HCT116 (cell line): Measurements from ENCODE around the gene SUPT16H. TPM values are rescaled to one million over a fixed set of nuclear protein-coding genes. Genes with fewer than 3 reads are reported as not detected.

Source experiments
- ATAC-seq: fragments of 200-7000 bp; cut with Tn5 transposase; 2 replicates; pipeline ENCODE4 v1.9.1; 2020; ENCODE audit warnings: mild to moderate bottlenecking, moderate library complexity
- BruUV-seq: library from RNA; stranded (reverse); fragments of 400-500 nt; replicated peaks from 2 replicates; lab custom pipeline; 2021; lab: Mats Ljungman, UMichigan
- CTCF ChIA-PET: fragments of 300-600 bp; sonication (Branson Sonifier 250); formaldehyde crosslinking; loops from one replicate; lab custom pipeline; 2021; ENCODE audit warnings: antibody characterized with exemption; lab: Charles Lee
- POLR2A ChIA-PET: fragments of 300-600, 350-600 bp; sonication (Branson Sonifier 250); formaldehyde crosslinking; loops from one replicate; lab custom pipeline; 2021; ENCODE audit warnings: antibody characterized with exemption; lab: Charles Lee
- RAD21 ChIA-PET, 2 experiments: fragments of 300-600 bp; sonication (Branson Sonifier 250); formaldehyde crosslinking; loops; one replicate each; lab custom pipeline; 2023; ENCODE audit warnings: low total read pairs in 2 of 2; ENCODE audit not compliant: uncharacterized antibody in 2 of 2, unreplicated experiment in 2 of 2, low non-redundant PET in 1 of 2; lab: Charles Lee
- DNase-seq: peaks from one replicate; pipeline ENCODE4 v3.0.0-alpha.2; 2010; ENCODE audit warnings: low read depth, low spot score
- H2AFZ ChIP-seq: fragments of 200-600 bp; shearing (Covaris generic), sonication (generic); 2 replicates; pipeline ENCODE4 v1.6.1; 2017; ENCODE audit warnings: low read depth, mixed run types, mixed read lengths, antibody characterized with exemption, low read length; ENCODE audit not compliant: poor library complexity, severe bottlenecking
- H3K27ac ChIP-seq: 2 replicates; pipeline ENCODE4 v1.5.1; 2012; ENCODE audit warnings: low read depth, low read length
- H3K27me3 ChIP-seq: fragments of 200-600 bp; sonication (generic); 2 replicates; pipeline ENCODE4 v1.6.1; 2016; ENCODE audit warnings: mixed run types, low read length, mixed read lengths; ENCODE audit not compliant: insufficient read depth
- H3K36me3 ChIP-seq, 2 experiments: fragments of 200-500 bp in 1 of 2; fragments of 200-600 bp in 1 of 2; sonication (Bioruptor generic) in 1 of 2; sonication (generic) in 1 of 2; 2 replicates each; pipeline versions ENCODE4 v1.5.1 to v1.6.1; 2014 to 2016; ENCODE audit warnings: low read length in 2 of 2, inconsistent platforms in 1 of 2, mixed read lengths in 1 of 2, mixed run types in 1 of 2; ENCODE audit not compliant: insufficient read depth in 2 of 2, control insufficient read depth in 1 of 2
- H3K4me1 ChIP-seq, 2 experiments: fragments of 200-600 bp in 1 of 2; sonication (generic) in 1 of 2; 2 replicates each; pipeline versions ENCODE4 v1.5.1 to v1.6.1; 2012 to 2017; ENCODE audit warnings: low read length in 2 of 2, inconsistent platforms in 1 of 2, mild to moderate bottlenecking in 1 of 2, mixed read lengths in 1 of 2, mixed run types in 1 of 2, moderate library complexity in 1 of 2; ENCODE audit not compliant: insufficient read depth in 2 of 2, control insufficient read depth in 1 of 2
- H3K4me2 ChIP-seq: fragments of 200-600 bp; sonication (generic); 2 replicates; pipeline ENCODE4 v1.6.1; 2017; ENCODE audit warnings: mixed run types, low read length, mixed read lengths
- H3K4me3 ChIP-seq, 2 experiments: fragments of 200-600 bp in 1 of 2; sonication (generic) in 1 of 2; replicated peaks in 1 of 2; 2 replicates each; pipeline ENCODE4 v1.5.1; 2011 to 2016; ENCODE audit warnings: low read length in 2 of 2, control low read depth in 1 of 2, low read depth in 1 of 2, mild to moderate bottlenecking in 1 of 2, mixed read lengths in 1 of 2, mixed run types in 1 of 2
- H3K79me2 ChIP-seq: fragments of 200-600 bp; sonication (generic); 2 replicates; pipeline ENCODE4 v1.6.1; 2017; ENCODE audit warnings: mild to moderate bottlenecking, mixed run types, low read length, moderate library complexity, mixed read lengths; ENCODE audit not compliant: insufficient read depth
- H3K9ac ChIP-seq: fragments of 200-600 bp; sonication (generic); 2 replicates; pipeline ENCODE4 v1.6.1; 2016; ENCODE audit warnings: low read length, mixed read lengths
- H3K9me2 ChIP-seq: fragments of 200-600 bp; sonication (generic), shearing (Covaris generic); 2 replicates; pipeline ENCODE4 v1.6.1; 2017; ENCODE audit warnings: mixed run types, mild to moderate bottlenecking, moderate library complexity; ENCODE audit not compliant: insufficient read depth
- H3K9me3 ChIP-seq, 2 experiments: fragments of 200-500 bp in 1 of 2; fragments of 200-600 bp in 1 of 2; sonication (Bioruptor generic) in 1 of 2; sonication (generic) in 1 of 2; 2 replicates each; pipeline ENCODE4 v1.6.1; 2014 to 2017; ENCODE audit warnings: low read length in 2 of 2, mixed read lengths in 2 of 2, inconsistent platforms in 1 of 2, low read depth in 1 of 2, mild to moderate bottlenecking in 1 of 2, mixed run types in 1 of 2, moderate library complexity in 1 of 2; ENCODE audit not compliant: control insufficient read depth in 1 of 2, insufficient read depth in 1 of 2
- H4K20me1 ChIP-seq: fragments of 200-600 bp; sonication (generic), shearing (Covaris generic); 2 replicates; pipeline ENCODE4 v1.6.1; 2017; ENCODE audit warnings: mixed run types, mild to moderate bottlenecking, moderate library complexity; ENCODE audit not compliant: insufficient read depth
- EGR1 ChIP-seq: IDR thresholded peaks from 2 replicates; pipeline ENCODE4 v1.6.1; 2012; ENCODE audit warnings: low read depth
- EZH2 ChIP-seq: fragments of 200-600 bp; sonication (generic); IDR thresholded peaks from 2 replicates; pipeline ENCODE4 v1.6.1; 2017; ENCODE audit warnings: antibody characterized with exemption, mixed run types
- FOSL1 ChIP-seq: IDR thresholded peaks from 2 replicates; pipeline ENCODE4 v1.6.1; 2012; ENCODE audit warnings: low read depth
- JUND ChIP-seq: IDR thresholded peaks from 2 replicates; pipeline ENCODE4 v1.6.1; 2012
- POLR2A ChIP-seq: IDR thresholded peaks from 2 replicates; pipeline ENCODE4 v1.7.0; 2011; ENCODE audit warnings: borderline replicate concordance; ENCODE audit not compliant: insufficient read depth, insufficient read length; ENCODE audit errors: extremely low read depth
- POLR2AphosphoS5 ChIP-seq: IDR thresholded peaks from 2 replicates; pipeline ENCODE4 v1.6.1; 2011; ENCODE audit warnings: mild to moderate bottlenecking, low read depth, low read length, moderate library complexity
- SIN3A ChIP-seq: IDR thresholded peaks from 2 replicates; pipeline ENCODE4 v1.6.1; 2012; ENCODE audit warnings: low read depth
- intact Hi-C: fragments of 100-400 bp; cut with micrococcal nuclease; formaldehyde crosslinking; loops from 2 replicates; pipeline ENCODE4 v1.10.0; 2022
- total RNA-seq: library from RNA; stranded (reverse); gene quantifications from one replicate; pipeline ENCODE4 v1.2.1, GENCODE V29; 2021; ENCODE audit not compliant: unreplicated experiment
- TF ChIP-seq, protein P1 (sequence below): IDR thresholded peaks from 2 replicates; pipeline ENCODE4 v1.6.1; 2011; ENCODE audit warnings: mild to moderate bottlenecking, low read length, moderate library complexity; ENCODE audit not compliant: insufficient replicate concordance; ENCODE audit errors: extremely low read depth
- TF ChIP-seq, protein P2 (sequence below): IDR thresholded peaks from 2 replicates; pipeline ENCODE4 v1.6.1; 2012

The SUPT16H gene
- total RNA-seq, 1 experiment from 2014 or later = 154 TPM

- POLR2A ChIA-PET = no interaction called here
These were observed 49.5 kb downstream of the SUPT16H start for GRCh38 chr14:21334202-21334906.

More at GRCh38 chr14:21334202-21334906, 49.5 kb downstream of the SUPT16H start:
- RAD21 ChIA-PET = no interaction called here
- Histone ChIP-seq H3K4me2 (no peak overlapping the region), H3K36me3 (no peaks in the 10 kb centered on the region), H3K27me3 (no peaks in the 10 kb centered on the region), H3K9ac (no peak overlapping the region)
- DNase-seq (no peak), ATAC-seq (no peak)
- TF ChIP-seq FOSL1 (no peak), JUND (no peak), SIN3A (no peak), EZH2 (no peak), EGR1 (no peak), POLR2A (no peak), POLR2AphosphoS5 (no peak)
- TF ChIP-seq, protein P1, sequence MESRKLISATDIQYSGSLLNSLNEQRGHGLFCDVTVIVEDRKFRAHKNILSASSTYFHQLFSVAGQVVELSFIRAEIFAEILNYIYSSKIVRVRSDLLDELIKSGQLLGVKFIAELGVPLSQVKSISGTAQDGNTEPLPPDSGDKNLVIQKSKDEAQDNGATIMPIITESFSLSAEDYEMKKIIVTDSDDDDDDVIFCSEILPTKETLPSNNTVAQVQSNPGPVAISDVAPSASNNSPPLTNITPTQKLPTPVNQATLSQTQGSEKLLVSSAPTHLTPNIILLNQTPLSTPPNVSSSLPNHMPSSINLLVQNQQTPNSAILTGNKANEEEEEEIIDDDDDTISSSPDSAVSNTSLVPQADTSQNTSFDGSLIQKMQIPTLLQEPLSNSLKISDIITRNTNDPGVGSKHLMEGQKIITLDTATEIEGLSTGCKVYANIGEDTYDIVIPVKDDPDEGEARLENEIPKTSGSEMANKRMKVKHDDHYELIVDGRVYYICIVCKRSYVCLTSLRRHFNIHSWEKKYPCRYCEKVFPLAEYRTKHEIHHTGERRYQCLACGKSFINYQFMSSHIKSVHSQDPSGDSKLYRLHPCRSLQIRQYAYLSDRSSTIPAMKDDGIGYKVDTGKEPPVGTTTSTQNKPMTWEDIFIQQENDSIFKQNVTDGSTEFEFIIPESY = no peak
- TF ChIP-seq, protein P2, sequence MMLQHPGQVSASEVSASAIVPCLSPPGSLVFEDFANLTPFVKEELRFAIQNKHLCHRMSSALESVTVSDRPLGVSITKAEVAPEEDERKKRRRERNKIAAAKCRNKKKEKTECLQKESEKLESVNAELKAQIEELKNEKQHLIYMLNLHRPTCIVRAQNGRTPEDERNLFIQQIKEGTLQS = no peak
- TF ChIP-seq, all 23 proteins: peak for 0
- CTCF ChIA-PET = no interaction called here
- H3K4me3 ChIP-seq = no peak overlapping the region
- no peak overlapping the region for H3K27ac ChIP-seq
- no peaks in the 10 kb centered on the region for H3K9me2 ChIP-seq
- no peaks in the 10 kb centered on the region for H3K9me3 ChIP-seq
- BruUV-seq = no TSS peak
- no peaks in the 10 kb centered on the region for H3K79me2 ChIP-seq
- H3K4me1 ChIP-seq = no peaks in the 10 kb centered on the region; a peak in 1 of 4 replicates
- H2AFZ ChIP-seq = no peak overlapping the region
- no peaks in the 10 kb centered on the region for H4K20me1 ChIP-seq
- intact Hi-C loops = no loop called here
